OCI-LY1 (cell line): ENCODE results near the gene RXFP1.

Experiments
- H2AFZ ChIP-seq: fragments of 200-600 bp; sonication (generic), shearing (Covaris generic); 2 replicates; pipeline ENCODE4 v1.6.0; 2014; ENCODE audit warnings: antibody characterized with exemption, mild to moderate bottlenecking, low read length
- H3F3A ChIP-seq: fragments of 200-600 bp; sonication (generic), shearing (Covaris generic); 2 replicates; pipeline ENCODE4 v1.6.0; 2014; ENCODE audit warnings: mild to moderate bottlenecking, antibody characterized with exemption, low read length, moderate library complexity; ENCODE audit not compliant: insufficient read depth
- H3K27ac ChIP-seq: fragments of 200-600 bp; sonication (generic); 2 replicates; pipeline ENCODE4 v1.5.1; 2014; ENCODE audit warnings: low read length, mixed run types, mild to moderate bottlenecking, low read depth; ENCODE audit not compliant: poor library complexity, severe bottlenecking
- H3K27me3 ChIP-seq: fragments of 200-600 bp; sonication (generic); 2 replicates; pipeline ENCODE4 v1.6.0; 2014; ENCODE audit warnings: antibody characterized with exemption, mild to moderate bottlenecking, low read length, moderate library complexity; ENCODE audit not compliant: insufficient read depth
- H3K36me3 ChIP-seq: fragments of 200-600 bp; sonication (generic); 2 replicates; pipeline ENCODE4 v1.6.1; 2014; ENCODE audit warnings: mild to moderate bottlenecking, antibody characterized with exemption, low read length, moderate library complexity, mixed read lengths; ENCODE audit not compliant: insufficient read depth
- H3K4me1 ChIP-seq: fragments of 200-600 bp; sonication (generic); 2 replicates; pipeline ENCODE4 v1.5.1; 2014; ENCODE audit warnings: mild to moderate bottlenecking, low read length, moderate library complexity; ENCODE audit not compliant: insufficient read depth, severe bottlenecking
- H3K4me2 ChIP-seq: fragments of 200-600 bp; sonication (generic), shearing (Covaris generic); 2 replicates; pipeline ENCODE4 v1.6.1; 2014; ENCODE audit warnings: low read length
- H3K4me3 ChIP-seq: fragments of 200-600 bp; sonication (generic); 2 replicates; pipeline ENCODE4 v1.5.1; 2014; ENCODE audit warnings: low read length, low read depth, mild to moderate bottlenecking, mixed read lengths; ENCODE audit not compliant: poor library complexity, severe bottlenecking
- H3K79me2 ChIP-seq: fragments of 200-600 bp; shearing (Covaris generic); 2 replicates; pipeline ENCODE4 v1.6.1; 2016; ENCODE audit warnings: mixed run types, low read length, mixed read lengths; ENCODE audit not compliant: insufficient read depth
- H3K9ac ChIP-seq: fragments of 200-600 bp; sonication (generic), shearing (Covaris generic); 2 replicates; pipeline ENCODE4 v1.6.1; 2014; ENCODE audit warnings: mild to moderate bottlenecking, low read length, mixed read lengths
- H3K9me2 ChIP-seq: fragments of 200-600 bp; sonication (generic), shearing (Covaris generic); 2 replicates; pipeline ENCODE4 v1.6.1; 2014; ENCODE audit warnings: low read depth, mild to moderate bottlenecking, low read length, mixed read lengths
- H3K9me3 ChIP-seq: fragments of 200-600 bp; shearing (Covaris generic); 2 replicates; pipeline ENCODE4 v1.6.1; 2014; ENCODE audit warnings: low read length, mixed read lengths
- H4K20me1 ChIP-seq: fragments of 200-600 bp; sonication (generic), shearing (Covaris generic); 2 replicates; pipeline ENCODE4 v1.6.0; 2016; ENCODE audit warnings: mild to moderate bottlenecking, low read length; ENCODE audit not compliant: insufficient read depth
- CTCF ChIP-seq: fragments of 200-600 bp; sonication (generic), shearing (Covaris generic); IDR thresholded peaks from 2 replicates; pipeline ENCODE4 v1.5.1; 2017; ENCODE audit warnings: mild to moderate bottlenecking, antibody characterized with exemption, low read length, moderate library complexity, mixed read lengths
- EZH2 ChIP-seq: fragments of 200-600 bp; sonication (generic), shearing (Covaris generic); IDR thresholded peaks from 2 replicates; pipeline ENCODE4 v1.8.0; 2017; ENCODE audit warnings: borderline replicate concordance, mixed run types, mild to moderate bottlenecking, antibody characterized with exemption, low read length, moderate library complexity, mixed read lengths

Gene RXFP1

GRCh38 chr4:158523990-158524535, 2.4 kb downstream of the RXFP1 start:
- Histone ChIP-seq H3K9ac (no peak overlapping the region), H3K4me1 (no peaks in the 10 kb centered on the region), H3K9me2 (no peaks in the 10 kb centered on the region), H3K79me2 (no peaks in the 10 kb centered on the region), H2AFZ (no peak overlapping the region), H3K36me3 (no peaks in the 10 kb centered on the region), H4K20me1 (no peaks in the 10 kb centered on the region), H3K27me3 (no peaks in the 10 kb centered on the region), H3K9me3 (no peaks in the 10 kb centered on the region), H3K4me3 (no peak overlapping the region), H3F3A (no peaks in the 10 kb centered on the region), H3K27ac (no peak overlapping the region), H3K4me2 (no peak overlapping the region)
- TF ChIP-seq EZH2, result no peak
- no peak for TF ChIP-seq CTCF

GRCh38 chr4:158527516-158527915, 5.8 kb downstream of the RXFP1 start:
- Histone ChIP-seq H3F3A (no peaks in the 10 kb centered on the region), H3K79me2 (no peaks in the 10 kb centered on the region), H3K4me2 (no peak overlapping the region), H3K9ac (no peak overlapping the region), H3K36me3 (no peaks in the 10 kb centered on the region), H3K27me3 (no peaks in the 10 kb centered on the region), H3K4me1 (no peaks in the 10 kb centered on the region), H2AFZ (no peak overlapping the region), H3K27ac (no peak overlapping the region), H3K9me2 (no peaks in the 10 kb centered on the region), H3K4me3 (no peak overlapping the region), H3K9me3 (no peaks in the 10 kb centered on the region), H4K20me1 (no peaks in the 10 kb centered on the region)
- TF ChIP-seq CTCF, result no peak
- TF ChIP-seq EZH2, result no peak

- Histone ChIP-seq H3K27me3 (no peaks in the 10 kb centered on the region), H3K27ac (no peak overlapping the region), H3K4me3 (no peak overlapping the region), H4K20me1 (no peaks in the 10 kb centered on the region), H3F3A (no peaks in the 10 kb centered on the region), H3K36me3 (no peaks in the 10 kb centered on the region), H3K9me3 (no peaks in the 10 kb centered on the region), H2AFZ (no peak overlapping the region), H3K4me2 (no peak overlapping the region), H3K9ac (no peak overlapping the region), H3K79me2 (no peaks in the 10 kb centered on the region), H3K9me2 (no peaks in the 10 kb centered on the region), H3K4me1 (no peaks in the 10 kb centered on the region)
- TF ChIP-seq CTCF, result no peak
- no peak for TF ChIP-seq EZH2
These were observed 7.8 kb downstream of the RXFP1 start for GRCh38 chr4:158529505-158529904.
